GM18858 (cell line): ENCODE measurements around the gene SORBS1.
A peak's percentile ranks its signal among the peaks of the same experiment; 100 is the strongest.

ENCODE experiments used
- ATAC-seq: cut with Tn5 transposase; IDR thresholded peaks from one replicate; pipeline ENCODE4 v1.9.1; 2021; ENCODE audit not compliant: unreplicated experiment

SORBS1 gene

DNA sequence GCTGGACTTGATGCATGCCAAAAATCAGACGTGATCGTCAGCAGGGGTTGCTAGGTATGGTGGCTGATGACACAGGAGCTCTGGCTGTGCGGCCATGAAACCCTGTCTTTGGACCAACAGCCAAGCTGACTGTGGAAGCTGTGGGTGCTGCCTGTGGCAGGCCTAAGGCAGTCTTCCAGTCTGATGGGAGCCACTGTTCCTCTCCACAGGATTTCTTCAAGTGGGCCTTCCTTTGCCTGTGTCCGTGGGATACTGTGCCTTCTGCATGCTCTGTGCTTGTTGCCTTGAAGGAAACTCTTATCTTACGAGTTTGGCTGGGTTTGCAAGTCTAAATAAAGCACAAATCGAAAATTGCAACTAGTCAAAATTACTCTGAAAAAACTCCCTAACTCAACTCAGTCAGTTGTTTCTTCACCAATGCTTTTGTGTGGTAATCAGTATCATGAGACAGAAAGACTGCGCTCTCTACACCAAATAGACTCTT lies 168.4 kb downstream of the SORBS1 start:
- ATAC-seq = no peak

DNA sequence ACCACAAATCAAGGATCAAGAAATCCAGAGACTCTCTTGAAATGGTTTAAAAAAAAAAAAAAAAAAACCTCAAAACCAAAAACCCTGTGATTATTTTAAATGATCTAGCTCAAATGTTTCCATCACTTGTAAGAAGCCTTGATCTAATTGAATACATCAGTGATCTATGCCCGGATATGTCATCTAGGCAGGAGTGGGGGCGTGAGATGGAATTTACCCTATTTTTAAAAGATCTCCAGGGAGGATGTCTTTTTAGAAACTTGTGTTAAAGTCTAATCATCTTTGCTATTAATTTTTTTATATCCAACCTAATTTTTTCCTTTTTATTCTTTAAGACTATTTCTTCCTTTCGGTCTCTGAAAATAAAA lies 169.0 kb downstream of the SORBS1 start:
- ATAC-seq = no peak

DNA sequence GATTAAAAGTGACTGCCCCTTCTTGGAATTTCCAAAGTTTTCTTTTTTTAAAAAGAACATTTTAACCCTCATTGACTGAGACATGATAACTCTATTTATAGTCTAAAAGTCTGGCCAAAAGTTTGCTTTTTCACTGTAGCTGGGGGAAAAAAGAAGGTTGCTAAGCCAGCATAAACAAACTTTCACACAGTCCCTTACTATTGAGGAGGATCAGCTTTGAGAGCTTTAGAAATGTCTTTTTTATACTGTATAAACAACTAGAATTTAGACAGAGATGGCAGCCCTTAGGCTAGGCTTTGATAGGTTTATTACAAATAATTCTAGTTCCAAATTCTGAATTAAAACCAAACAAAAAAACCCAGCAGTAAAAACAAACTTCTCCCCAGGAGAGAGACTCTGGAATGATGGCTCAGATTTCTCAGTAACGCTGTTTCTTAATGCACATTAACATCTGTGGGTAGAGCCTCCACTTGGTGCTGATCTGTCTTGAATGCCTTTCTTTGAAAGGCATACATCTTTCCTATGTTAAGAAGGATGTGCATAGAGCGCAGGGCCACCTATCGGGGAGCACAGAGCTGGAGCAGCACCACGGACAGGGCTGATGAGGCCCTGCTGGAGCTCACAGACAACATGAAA lies 169.5 kb downstream of the SORBS1 start:
- no peak for ATAC-seq

DNA sequence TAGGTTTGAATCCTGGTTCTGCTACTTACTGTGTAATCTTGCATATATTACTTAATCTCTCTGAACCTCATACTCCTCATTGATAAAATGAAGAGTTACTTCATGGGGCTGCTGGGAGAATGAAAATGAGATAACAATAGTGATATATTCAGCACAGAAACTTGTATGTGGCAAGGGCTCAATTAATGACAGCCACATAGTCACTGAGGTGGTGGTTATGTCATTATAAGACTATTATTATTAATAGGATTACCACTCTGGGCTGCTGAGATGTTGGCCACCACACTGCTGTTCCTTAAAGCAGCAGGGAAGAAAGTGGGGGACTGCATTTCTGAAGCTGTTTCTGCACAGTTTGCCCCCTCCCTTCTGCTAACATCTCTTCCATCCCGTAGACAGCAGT lies 170.0 kb downstream of the SORBS1 start:
- ATAC-seq = no peak

DNA sequence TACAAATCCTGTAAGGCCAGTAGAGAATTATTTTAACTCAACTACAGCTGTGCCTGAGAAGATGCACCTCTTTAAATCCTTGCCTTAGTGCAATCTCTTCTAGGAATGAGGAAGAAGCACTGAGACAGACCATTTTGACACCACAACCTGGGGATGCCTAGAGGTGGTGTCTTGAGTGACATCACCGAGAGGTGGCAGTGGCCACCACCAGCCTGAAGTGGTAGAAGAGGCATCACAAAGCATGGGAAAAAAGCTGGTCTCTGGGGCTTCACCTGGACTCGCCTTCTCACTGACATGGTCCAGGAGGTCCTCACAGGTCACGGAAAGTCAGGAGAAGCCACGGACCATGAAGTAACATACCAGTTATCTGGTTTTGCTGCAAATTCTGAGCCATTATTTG lies 171.2 kb downstream of the SORBS1 start:
- no peak for ATAC-seq

DNA sequence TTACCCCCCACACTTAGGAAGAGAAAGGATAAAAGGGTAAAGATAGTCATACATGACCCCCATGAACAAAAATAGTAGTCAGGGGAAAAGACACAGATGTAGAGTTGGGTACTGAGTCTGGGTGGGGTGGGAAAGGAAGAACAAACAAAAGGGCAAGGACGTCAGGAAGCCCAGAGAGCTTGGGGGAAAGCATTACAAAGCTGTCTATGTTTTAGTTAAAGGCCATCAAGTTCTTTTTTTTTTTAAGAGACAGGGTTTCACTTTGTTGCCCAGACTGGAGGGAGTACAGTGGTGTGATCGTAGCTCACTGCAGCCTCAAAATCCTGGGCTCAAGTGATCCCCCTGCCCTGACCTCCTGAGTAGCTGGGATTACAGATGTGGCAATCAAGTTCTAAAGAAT lies 172.0 kb downstream of the SORBS1 start:
- ATAC-seq = no peak

DNA sequence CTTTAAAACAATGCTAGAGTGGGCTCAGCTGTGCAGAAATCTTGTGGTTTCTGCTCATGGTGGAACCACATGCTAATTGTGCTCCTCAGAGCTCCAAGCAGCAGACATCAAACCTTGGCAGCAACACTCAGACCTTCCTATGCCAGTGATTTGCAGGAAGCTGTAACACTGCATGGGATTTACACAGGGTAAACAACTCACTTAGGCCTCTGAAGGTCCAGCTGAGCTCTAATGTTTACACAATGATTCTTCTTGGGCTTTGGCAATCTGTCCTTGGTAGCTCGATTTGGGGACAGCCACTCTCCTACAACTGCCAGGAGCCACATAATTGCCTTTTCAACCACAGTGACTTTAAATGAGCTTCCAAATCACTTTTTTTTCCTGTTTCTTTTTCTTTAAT lies 172.6 kb downstream of the SORBS1 start:
- ATAC-seq = no peak

DNA sequence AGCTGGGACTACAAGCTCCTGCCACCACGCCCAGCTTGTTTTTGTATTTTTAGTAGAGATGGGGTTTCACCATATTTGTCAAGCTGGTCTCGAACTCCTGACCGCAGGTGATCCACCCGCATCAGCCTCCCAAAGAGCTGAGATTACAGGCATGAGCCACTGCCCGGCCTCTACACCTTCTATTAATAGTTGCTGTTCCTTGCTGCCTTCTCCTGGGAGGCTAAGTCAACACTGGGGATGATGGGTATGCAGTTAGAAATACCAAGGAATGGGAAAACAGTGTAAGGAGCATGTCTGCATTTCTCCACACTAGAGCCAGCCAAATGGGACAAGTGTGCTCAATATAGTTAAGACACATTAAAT lies 173.1 kb downstream of the SORBS1 start:
- ATAC-seq = no peak

DNA sequence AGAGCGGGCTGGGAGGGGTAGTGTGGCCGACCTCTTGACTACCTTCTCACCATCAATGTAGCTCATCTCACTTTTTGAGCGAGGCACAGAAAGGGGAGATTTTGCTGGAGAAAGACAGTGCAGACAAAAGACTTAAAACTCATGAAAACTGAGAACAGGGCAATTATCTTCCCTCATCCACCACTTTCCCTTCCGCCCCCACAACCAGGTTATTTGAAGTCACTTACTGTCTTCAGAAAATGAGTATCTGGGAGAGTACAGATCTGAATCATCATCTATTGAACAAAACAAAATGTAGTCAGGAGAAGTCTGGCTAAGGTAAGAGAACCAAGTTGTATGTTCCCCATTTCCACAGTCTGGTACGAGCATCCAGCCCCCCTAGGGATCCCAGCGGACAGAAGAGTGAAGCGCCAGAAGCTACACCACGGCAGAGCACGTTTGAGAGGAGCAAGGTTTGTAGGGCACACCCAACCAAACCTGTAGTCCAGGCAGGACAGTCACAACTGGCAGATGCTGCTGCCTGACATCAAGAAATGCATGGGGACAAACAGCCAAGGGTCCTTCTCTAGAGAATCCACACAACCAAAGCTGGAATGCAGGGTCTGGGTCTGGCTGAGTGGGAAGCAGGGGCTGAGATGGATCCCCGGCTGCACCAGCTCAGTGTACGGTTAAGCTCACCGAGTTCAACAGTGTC lies 177.0 kb downstream of the SORBS1 start:
- no peak for ATAC-seq

DNA sequence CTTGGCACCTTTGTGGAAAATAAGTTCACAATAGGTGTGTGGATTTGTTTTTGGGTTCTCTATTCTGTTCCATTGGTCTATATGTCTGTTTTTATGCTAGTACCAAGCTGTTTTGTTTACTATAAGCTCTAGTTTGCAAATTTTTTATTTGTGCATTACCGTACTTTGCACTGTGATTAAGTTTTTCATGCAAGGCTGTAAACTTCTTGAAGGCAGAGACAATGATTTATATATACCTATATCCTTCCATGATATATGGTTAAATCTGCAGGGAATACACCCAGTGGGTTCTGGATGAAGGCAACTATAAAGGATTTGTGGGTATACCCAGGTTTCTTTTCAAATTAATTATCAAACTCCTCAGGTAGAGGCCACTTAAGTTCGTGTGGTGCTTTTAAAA lies 178.6 kb downstream of the SORBS1 start:
- ATAC-seq = no peak

DNA sequence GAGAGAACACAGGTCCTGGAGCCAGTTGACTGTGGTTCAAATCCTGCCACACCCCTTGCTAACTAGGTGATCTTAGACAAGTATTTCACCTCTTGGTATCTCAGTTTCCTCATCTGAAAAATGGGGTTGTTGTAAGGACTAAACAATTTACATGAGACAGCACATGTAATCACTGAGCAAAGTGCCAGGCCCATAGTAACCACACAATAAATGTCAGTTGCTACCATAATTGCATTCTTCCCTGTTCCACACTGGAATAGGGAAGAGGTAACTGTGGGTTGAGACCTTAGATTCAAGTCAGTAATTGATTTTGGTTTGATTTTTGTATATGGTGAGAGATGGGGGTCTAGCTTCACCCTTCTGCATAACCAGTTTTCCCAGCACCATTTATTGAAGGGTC lies 179.0 kb downstream of the SORBS1 start:
- ATAC-seq = no peak

DNA sequence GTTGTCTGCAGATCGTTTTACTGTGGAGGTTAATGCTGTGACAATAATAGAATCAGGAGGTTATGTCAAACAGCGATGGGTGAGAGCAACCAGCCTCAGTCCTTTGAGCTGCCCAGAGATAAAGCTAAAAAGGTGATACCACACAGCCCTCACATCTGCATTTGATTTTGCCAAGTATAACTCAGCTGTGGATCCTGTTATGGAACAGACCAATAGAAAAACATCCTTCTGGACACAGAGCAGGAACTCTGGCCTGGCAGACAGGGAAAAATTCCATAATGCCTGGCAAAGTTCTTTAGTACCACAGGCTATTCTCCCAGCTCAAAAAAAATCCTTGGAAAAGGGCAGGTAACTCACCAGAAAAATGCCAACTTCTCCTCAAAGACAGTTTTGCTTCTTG lies 183.2 kb downstream of the SORBS1 start:
- no peak for ATAC-seq

DNA sequence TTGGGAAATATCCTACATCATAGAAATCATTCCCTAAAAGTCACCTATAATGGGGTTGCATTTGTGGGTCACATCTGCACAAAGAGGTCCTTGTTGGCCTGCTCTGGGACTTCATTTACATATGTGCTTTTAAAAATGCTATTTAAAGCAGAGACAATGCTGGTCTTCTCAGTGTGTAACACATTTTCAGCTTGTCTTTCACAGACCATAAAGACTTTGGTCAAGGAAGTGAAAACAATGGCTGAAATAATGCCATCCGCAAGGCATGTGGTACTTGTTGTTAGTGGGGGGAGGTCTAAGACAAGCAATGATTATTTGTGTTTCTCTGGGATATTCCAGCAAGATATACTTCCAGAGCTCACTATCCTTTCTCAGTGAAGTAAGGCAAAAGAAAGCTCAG lies 185.8 kb downstream of the SORBS1 start:
- no peak for ATAC-seq

DNA sequence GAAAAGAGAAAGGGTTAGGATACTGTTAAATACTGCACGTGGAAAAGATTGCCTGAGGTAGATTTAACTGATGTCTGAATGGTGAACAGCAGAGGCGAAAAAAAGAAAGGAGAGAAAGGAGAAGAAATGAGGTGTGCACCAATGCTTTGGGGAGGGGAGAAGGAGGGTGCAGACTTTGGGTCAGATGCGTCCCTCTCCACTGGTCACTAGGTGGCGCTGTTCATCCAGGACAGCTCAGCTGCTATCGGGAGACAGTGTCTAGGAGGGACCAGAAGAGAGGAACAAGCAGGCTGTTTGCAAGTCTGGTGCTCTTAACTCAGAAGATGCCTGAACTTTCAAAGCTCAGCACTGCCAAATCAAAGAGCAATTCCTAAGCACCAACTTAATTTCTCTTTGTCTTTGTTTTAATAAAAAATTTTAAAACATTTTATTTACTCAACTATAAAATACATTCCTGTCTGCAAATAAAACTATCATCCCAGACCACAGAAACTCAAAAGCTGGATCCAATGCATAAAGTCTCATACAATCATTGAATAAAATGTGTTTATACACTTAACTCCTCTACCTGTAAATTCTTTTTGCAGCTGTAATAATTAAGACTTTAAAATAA lies 186.5 kb downstream of the SORBS1 start:
- peak; percentile 83 for ATAC-seq

DNA sequence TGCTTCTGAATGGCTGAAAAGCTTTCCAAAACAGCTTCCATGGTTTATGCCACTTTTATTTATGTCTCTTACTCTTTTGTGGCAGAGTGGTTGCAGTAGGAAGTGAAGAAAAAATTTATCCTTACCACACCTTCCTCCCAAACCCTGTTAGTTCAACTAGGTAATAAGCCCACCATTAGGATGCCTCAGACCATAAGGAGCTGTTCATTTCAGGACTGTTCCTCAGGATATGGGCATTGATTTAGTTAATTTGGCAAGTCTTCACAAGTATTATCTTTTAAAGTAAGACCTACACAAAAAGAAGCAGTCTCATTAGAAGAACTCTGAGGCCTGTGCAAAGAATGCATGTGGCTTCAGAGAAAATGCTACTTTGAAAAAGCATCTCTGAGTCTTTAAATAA lies 187.5 kb downstream of the SORBS1 start:
- ATAC-seq = no peak

DNA sequence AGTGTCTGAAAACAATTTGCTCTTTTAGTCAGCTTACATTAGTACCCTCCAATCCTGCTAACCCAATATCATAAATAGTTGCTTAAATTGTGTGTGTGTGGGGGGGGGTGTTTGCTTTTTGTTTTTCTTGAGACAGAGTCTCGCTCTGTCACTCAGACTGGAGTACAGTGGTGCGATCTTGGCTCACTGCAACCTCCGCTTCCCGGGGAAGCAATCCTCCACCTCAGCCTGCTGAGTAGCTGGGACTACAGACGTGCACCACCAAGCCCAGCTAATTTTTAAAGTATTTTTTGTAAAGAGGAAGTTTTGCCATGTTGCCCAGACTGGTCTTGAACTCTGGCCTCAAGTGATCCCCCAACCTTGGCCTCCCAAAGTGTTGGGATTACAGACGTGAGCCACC lies 196.8 kb downstream of the SORBS1 start:
- ATAC-seq = no peak

DNA sequence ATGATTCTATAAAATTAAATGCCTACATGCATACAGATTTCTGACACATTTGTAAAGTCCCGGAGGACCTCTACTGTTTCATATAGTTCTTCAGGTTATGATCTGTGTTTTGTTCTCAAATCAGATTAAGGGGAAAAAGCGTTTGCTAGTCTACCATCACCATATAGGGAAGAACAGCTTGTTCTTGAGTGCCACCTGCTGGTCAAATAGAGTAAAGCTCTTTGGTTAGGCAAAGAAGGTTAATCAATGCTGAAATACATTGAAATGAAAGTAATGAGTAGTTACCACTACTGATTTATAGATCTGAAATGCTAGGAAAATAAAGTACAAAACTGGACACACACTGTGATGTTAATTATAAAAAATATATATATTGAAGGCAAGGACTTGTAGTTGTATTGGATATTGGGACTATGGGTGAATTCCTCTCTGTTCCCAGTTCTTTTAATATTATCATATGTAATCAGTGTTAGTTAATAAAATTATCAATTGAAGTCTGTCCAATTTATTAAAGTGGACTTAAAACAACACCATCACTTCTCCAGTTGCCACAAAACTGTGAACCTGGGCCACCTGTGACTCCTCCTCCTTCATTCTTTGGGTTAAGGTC lies 197.8 kb downstream of the SORBS1 start:
- peak; percentile 78 for ATAC-seq

DNA sequence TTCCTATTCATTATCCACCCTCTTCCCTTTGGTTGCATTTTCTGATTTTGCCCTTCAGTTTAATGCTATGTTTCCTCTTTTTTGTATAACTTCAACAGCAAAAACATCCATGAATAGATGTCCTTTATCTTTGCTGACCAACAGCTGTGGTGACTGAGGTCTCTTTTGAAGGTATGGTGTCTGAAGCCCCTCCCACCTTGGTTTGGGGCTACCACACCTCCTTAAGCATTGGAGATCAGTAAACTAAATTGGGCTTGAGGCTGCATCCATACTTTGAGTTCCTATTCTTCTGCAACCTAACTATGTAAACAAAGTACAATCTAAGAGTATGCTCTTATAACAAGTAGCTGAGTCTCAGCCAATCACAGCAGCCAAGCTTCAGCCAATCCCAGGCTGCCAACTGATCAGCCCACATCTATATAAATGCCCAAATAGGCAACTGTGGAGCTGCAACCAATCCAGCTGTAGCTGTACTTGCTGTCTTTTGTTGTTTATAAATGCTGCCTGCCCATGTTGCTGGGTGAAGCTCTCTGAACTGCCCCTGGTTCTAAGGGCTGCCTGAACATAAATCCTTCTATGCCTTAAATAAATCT lies 201.0 kb downstream of the SORBS1 start:
- no peak for ATAC-seq

DNA sequence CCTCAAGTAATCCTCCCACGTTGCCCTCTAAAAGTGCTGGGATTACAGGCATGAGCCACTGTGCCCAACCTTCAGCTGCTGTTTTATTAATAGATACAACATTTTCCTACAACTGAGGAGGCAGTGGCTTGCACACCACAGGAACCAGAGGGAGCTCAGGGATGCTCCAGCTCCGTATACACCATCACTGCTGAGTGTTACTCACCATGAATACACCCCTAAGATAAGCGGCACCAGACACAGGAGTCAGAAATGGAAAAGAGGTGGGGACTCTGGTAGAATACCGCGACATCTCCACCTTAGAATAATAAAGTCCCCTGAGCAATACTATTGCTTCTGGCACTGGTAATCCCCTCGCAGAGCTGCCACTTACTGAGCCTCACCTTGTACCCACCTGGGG lies 201.7 kb downstream of the SORBS1 start:
- no peak for ATAC-seq

DNA sequence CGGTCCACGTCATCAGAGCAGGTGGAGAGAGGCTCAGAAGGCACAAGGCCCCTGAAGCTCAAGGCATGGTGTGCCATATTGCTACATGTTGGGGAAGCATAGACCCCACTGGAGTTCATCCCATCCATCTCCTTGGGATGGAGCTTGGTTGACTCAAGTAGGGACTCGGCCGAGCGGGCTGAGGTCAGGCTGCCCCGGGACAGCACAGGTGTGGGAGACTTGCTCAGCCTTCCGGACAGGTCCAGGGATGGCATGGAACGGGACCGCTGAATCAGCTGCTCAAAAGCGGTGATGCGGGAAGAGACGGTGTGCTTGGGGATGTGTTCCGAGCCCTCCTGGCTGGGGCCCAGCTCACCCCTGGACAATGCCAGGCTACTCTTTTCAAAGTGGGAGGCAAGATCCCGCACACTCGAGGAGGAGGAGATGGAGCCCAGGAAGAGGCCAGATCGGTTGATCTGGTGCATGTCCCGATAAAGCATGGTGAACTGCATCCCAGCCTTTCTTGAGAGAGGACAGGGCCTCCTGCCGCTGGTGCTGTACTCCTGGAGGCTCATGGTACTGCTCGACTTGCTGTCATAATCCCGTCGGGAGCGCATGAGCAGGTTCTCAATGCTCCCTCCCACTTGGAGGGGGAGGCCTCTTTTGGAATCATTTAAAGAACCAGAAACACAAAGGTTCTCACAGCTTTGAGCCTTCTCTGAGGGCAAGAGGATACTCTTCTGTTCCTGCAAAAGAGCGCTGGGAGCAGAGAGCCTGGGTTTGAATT lies 204.8 kb downstream of the SORBS1 start:
- ATAC-seq = no peak

DNA sequence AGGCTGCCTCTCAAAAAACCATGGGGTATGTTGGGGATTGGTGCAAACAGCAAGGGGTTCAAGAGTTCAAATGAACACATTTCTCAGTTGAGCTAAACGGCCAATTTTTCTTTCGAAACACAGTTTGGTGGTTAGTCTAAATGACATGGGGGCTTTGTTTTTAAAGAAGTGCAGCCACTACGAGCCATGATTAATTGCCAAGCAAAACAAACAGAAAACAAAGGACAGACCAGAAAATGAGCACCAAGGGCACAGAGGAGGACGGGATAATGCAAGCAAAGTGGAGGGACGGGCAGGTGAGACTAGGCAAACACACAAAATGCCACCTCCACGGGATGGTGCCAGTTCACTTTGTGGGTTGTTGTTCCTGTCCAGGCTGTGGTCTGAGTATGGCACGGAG lies 205.9 kb downstream of the SORBS1 start:
- ATAC-seq = no peak
